HepG2 (cell line): Measurements from ENCODE around the gene IL17C. TPM values are rescaled to one million over a fixed set of nuclear protein-coding genes. Genes with fewer than 3 reads are reported as not detected.

Experiments used
- ATAC-seq: fragments of 200-7000 bp; cut with Tn5 transposase; 3 replicates; pipeline ENCODE4 v1.9.1; 2020; ENCODE audit warnings: mild to moderate bottlenecking, moderate library complexity
- BruUV-seq: library from RNA; stranded (reverse); fragments of 400-500 nt; replicated peaks from 2 replicates; lab custom pipeline; 2021; lab: Mats Ljungman, UMichigan
- CTCF ChIA-PET: fragments of 300-600 bp; formaldehyde crosslinking; extraction: SDS; loops from one replicate; lab custom pipeline; 2021; ENCODE audit warnings: low total read pairs, inconsistent platforms, low intra/inter-chr PET ratio; lab: Yijun Ruan, JAX
- POLR2A ChIA-PET: fragments of 350-600 bp; sonication (Branson Sonifier 250); formaldehyde crosslinking; loops from one replicate; lab custom pipeline; 2020; ENCODE audit warnings: antibody characterized with exemption, inconsistent platforms; lab: Yijun Ruan, JAX
- DNase-seq: peaks from one replicate; pipeline ENCODE4 v3.0.0-alpha.2; 2015; ENCODE audit warnings: low spot score
- FAIRE-seq: peaks from 3 replicates; lab custom pipeline; 2011; peaks lifted over from hg19 to GRCh38; lab: Jason Lieb, UNC
- H2AFZ ChIP-seq: one replicate; pipeline ENCODE4 v1.6.1; 2011; ENCODE audit warnings: low read length, inconsistent platforms
- H3K27ac ChIP-seq: fragments of 300-600 bp; 3 replicates; pipeline ENCODE4 v1.8.0; 2011; ENCODE audit warnings: mixed run types, mild to moderate bottlenecking, mixed read lengths, low read length, inconsistent platforms; ENCODE audit not compliant: insufficient read depth; ENCODE audit errors: extremely low read length
- H3K27me3 ChIP-seq, 2 experiments: fragments of 200-600 bp in 1 of 2; 2 replicates in 1 of 2; 3 replicates in 1 of 2; pipeline versions ENCODE4 v1.6.0 to v1.8.0; 2011; ENCODE audit warnings: low read length in 2 of 2, mild to moderate bottlenecking in 2 of 2, moderate library complexity in 2 of 2, inconsistent platforms in 1 of 2; ENCODE audit not compliant: insufficient read depth in 2 of 2, control insufficient read depth in 1 of 2
- H3K36me3 ChIP-seq, 2 experiments: fragments of 200-600 bp in 1 of 2; replicated peaks in 1 of 2; 2 replicates in 1 of 2; 3 replicates in 1 of 2; pipeline versions ENCODE4 v1.5.1 to v1.8.0; 2011; ENCODE audit warnings: low read length in 2 of 2, inconsistent platforms in 1 of 2; ENCODE audit not compliant: insufficient read depth in 2 of 2, control insufficient read depth in 1 of 2
- H3K4me1 ChIP-seq: 2 replicates; pipeline ENCODE4 v1.5.1; 2012; ENCODE audit warnings: low read length, inconsistent platforms; ENCODE audit not compliant: insufficient read depth
- H3K4me2 ChIP-seq: 2 replicates; pipeline ENCODE4 v1.6.0; 2011; ENCODE audit warnings: low read depth, low read length, inconsistent platforms
- H3K4me3 ChIP-seq, 3 experiments: fragments of 200-600 bp in 1 of 3; sonication (generic), shearing (Covaris generic) in 1 of 3; replicated peaks in 1 of 3; 2 replicates each; pipeline ENCODE4 v1.5.1; 2011 to 2016; ENCODE audit warnings: low read length in 3 of 3, inconsistent platforms in 2 of 3, low read depth in 2 of 3, mild to moderate bottlenecking in 2 of 3, control low read depth in 1 of 3, mixed read lengths in 1 of 3; ENCODE audit not compliant: insufficient read depth in 1 of 3
- H3K79me2 ChIP-seq: one replicate; pipeline ENCODE4 v1.6.1; 2011; ENCODE audit warnings: low read length, inconsistent platforms; ENCODE audit not compliant: insufficient read depth
- H3K9ac ChIP-seq: 2 replicates; pipeline ENCODE4 v1.6.0; 2011; ENCODE audit warnings: mild to moderate bottlenecking, low read depth, low read length, inconsistent platforms; ENCODE audit not compliant: insufficient read depth
- H3K9me3 ChIP-seq: 2 replicates; pipeline ENCODE4 v1.5.1; 2012; ENCODE audit warnings: mild to moderate bottlenecking, low read length
- H4K20me1 ChIP-seq: 2 replicates; pipeline ENCODE4 v1.6.0; 2011; ENCODE audit warnings: inconsistent platforms, mild to moderate bottlenecking, low read length, moderate library complexity; ENCODE audit not compliant: insufficient read depth
- BORCS8-MEF2B ChIP-seq: sonication (generic); formaldehyde crosslinking; IDR thresholded peaks from 2 replicates; pipeline ENCODE4 v1.8.0; 2022; ENCODE audit warnings: mild to moderate bottlenecking, missing genetic modification reagents
- DMTF1 ChIP-seq: sonication (generic); formaldehyde crosslinking; IDR thresholded peaks from 2 replicates; pipeline ENCODE4 v1.4.0; 2020; ENCODE audit warnings: mild to moderate bottlenecking, missing genetic modification reagents
- GMEB2 ChIP-seq: IDR thresholded peaks from 2 replicates; pipeline ENCODE4 v1.6.1; 2016; ENCODE audit warnings: missing biosample characterization, missing genetic modification reagents, low read depth
- MTA1 ChIP-seq: sonication (generic); formaldehyde crosslinking; IDR thresholded peaks from 2 replicates; pipeline ENCODE4 v1.4.0; 2020; ENCODE audit warnings: missing genetic modification reagents, mild to moderate bottlenecking, borderline replicate concordance
- RARA ChIP-seq: IDR thresholded peaks from 2 replicates; pipeline ENCODE4 v1.6.1; 2016; ENCODE audit warnings: missing genetic modification reagents, missing compliant biosample characterization
- RBM22 ChIP-seq: fragments of 200-400 bp; formaldehyde crosslinking; optimal IDR thresholded peaks from 2 replicates; pipeline ENCODE3; 2017; ENCODE audit warnings: mild to moderate bottlenecking, low read length, moderate library complexity
- SMC3 ChIP-seq: IDR thresholded peaks from 2 replicates; pipeline ENCODE4 v1.6.1; 2011; ENCODE audit warnings: low read length, improper control_type of control experiment
- SP2 ChIP-seq: sonication (generic); formaldehyde crosslinking; IDR thresholded peaks from 2 replicates; pipeline ENCODE4 v1.5.1; 2020; ENCODE audit warnings: mild to moderate bottlenecking, missing genetic modification reagents
- ZBTB38 ChIP-seq: sonication (generic); formaldehyde crosslinking; IDR thresholded peaks from 2 replicates; pipeline ENCODE4 v1.5.1; 2020; ENCODE audit warnings: mild to moderate bottlenecking, missing genetic modification reagents
- ZFAT ChIP-seq: sonication (generic); formaldehyde crosslinking; conservative IDR thresholded peaks from 2 replicates; pipeline ENCODE4 v1.8.1; 2023; ENCODE audit warnings: missing genetic modification reagents, inconsistent platforms
- ZNF232 ChIP-seq: sonication (generic); formaldehyde crosslinking; IDR thresholded peaks from 2 replicates; pipeline ENCODE4 v1.4.0; 2020; ENCODE audit warnings: missing genetic modification reagents, borderline replicate concordance
- ZNF503 ChIP-seq: sonication (generic); formaldehyde crosslinking; IDR thresholded peaks from 2 replicates; pipeline ENCODE4 v1.4.0; 2020; ENCODE audit warnings: missing genetic modification reagents
- ZNF780A ChIP-seq: sonication (generic); formaldehyde crosslinking; IDR thresholded peaks from 2 replicates; pipeline ENCODE4 v1.8.0; 2022; ENCODE audit warnings: mild to moderate bottlenecking, missing genetic modification reagents, moderate library complexity
- WGBS: methylation state at CpG from one replicate; pipeline ENCODE4 v1.1.6; 2017; ENCODE audit warnings: low lambda C conversion rate; 5-methylcytosine and 5-hydroxymethylcytosine counted together
- in situ Hi-C: cut with HindIII; loops from 2 replicates; pipeline ENCODE4 v1.10.0; 2017; ENCODE audit warnings: low pct_unique_long_range_greater_than_20kb; ENCODE audit not compliant: extremely low pct_ligation_motif_present
- intact Hi-C: fragments of 100-400 bp; cut with micrococcal nuclease; formaldehyde crosslinking; loops from one replicate; pipeline ENCODE4 v1.10.0; 2022; ENCODE audit not compliant: unreplicated experiment
- polyA plus RNA-seq, 8 experiments: library from polyadenylated mRNA; depleted of rRNA in 3 of 8; stranded (reverse) in 7 of 8; unstranded in 1 of 8; fragments of >200 nt; fragmentation: Illumina TruSeq in 4 of 8; extraction: Trizol in 4 of 8; gene quantifications; 2 replicates each; pipeline versions ENCODE4 v1.2.1 to v1.2.3, GENCODE V29; 2011 to 2016; ENCODE audit warnings: low read depth in 4 of 8, missing spikeins in 1 of 8, mixed read lengths in 1 of 8; ENCODE audit not compliant: insufficient read depth in 1 of 8
- total RNA-seq, 5 experiments: library from RNA; depleted of rRNA; stranded (reverse); fragments of >200 nt; fragmentation: Illumina TruSeq; extraction: Trizol; gene quantifications; 2 replicates each; pipeline ENCODE4 v1.2.3, GENCODE V29; 2016; ENCODE audit warnings: low read depth in 1 of 5
- TF ChIP-seq, protein P1 (sequence below): sonication (generic); formaldehyde crosslinking; conservative IDR thresholded peaks from 2 replicates; pipeline ENCODE4 v1.8.0; 2022; ENCODE audit warnings: mild to moderate bottlenecking, moderate library complexity, missing genetic modification reagents
- TF ChIP-seq, protein P2 (sequence below): sonication (generic); formaldehyde crosslinking; IDR thresholded peaks from 2 replicates; pipeline ENCODE4 v1.4.0; 2020; ENCODE audit warnings: missing genetic modification reagents

Gene IL17C
- total and polyA plus RNA-seq, 2 of the 13 experiments (the other 11 are each of a cell fraction or from before 2014, with no cell fraction given), result not detected

DNA sequence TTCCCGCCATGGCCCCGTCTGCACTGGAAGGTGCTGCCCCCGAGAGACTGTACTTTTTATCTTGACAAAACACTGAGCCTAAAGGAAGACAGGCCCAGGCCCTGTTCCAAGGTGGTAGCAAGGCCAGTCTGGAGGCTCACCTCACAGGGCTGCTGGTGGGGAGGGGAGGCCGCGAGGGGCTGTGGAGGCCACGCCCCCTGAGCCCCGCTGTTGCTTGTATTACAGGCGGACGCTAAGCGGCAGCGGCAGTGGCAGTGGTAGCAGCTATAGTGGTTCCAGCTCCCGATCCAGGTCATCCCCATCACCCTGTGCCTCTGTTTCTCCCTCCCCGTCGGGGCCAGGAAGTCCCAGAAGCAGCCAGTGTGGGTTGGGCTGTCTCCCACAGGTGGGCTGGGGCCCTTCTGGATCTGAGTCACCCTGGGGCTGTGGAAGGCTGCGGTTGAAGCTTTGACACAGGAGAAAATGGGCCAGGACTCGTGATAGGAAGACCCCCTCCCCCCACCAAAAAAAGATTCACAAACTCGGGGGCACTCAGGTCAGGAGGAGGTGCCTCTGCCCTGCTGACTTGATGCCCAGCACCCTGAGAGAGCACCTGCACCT is 13.3 kb upstream of the IL17C start:
- WGBS, result 85% methylated on average over 8 of the region's 17 CpGs
- H3K9me3 ChIP-seq, result no peaks in the 10 kb centered on the region
- H4K20me1 ChIP-seq, result no peaks in the 10 kb centered on the region
- ChIA-PET CTCF (no interaction called here), POLR2A (interaction anchor here (1.6 kb wide), 1 partner anchor 25 kb away, joined by 6 read pairs; no protein-coding TSS in a partner anchor)
- TSS peak; percentile 36 for BruUV-seq
- FAIRE-seq, result no peak
- no peak overlapping the region for H3K9ac ChIP-seq
- H3K27me3 ChIP-seq, result no peaks in the 10 kb centered on the region
- no peak overlapping the region for H3K4me3 ChIP-seq
- ATAC-seq, result no peak
- in situ Hi-C loops, result no loop called here
- peaks cover 5% of the 10 kb centered on the region for H3K79me2 ChIP-seq
- no peak for DNase-seq
- H2AFZ ChIP-seq, result no peak overlapping the region
- H3K4me1 ChIP-seq, result peaks cover 3% of the 10 kb centered on the region
- intact Hi-C loops, result no loop called here
- no peak overlapping the region for H3K27ac ChIP-seq
- peaks cover 41 to 84% of the 10 kb centered on the region in 2 experiments for H3K36me3 ChIP-seq
- H3K4me2 ChIP-seq, result no peak overlapping the region
- TF ChIP-seq, protein P1, sequence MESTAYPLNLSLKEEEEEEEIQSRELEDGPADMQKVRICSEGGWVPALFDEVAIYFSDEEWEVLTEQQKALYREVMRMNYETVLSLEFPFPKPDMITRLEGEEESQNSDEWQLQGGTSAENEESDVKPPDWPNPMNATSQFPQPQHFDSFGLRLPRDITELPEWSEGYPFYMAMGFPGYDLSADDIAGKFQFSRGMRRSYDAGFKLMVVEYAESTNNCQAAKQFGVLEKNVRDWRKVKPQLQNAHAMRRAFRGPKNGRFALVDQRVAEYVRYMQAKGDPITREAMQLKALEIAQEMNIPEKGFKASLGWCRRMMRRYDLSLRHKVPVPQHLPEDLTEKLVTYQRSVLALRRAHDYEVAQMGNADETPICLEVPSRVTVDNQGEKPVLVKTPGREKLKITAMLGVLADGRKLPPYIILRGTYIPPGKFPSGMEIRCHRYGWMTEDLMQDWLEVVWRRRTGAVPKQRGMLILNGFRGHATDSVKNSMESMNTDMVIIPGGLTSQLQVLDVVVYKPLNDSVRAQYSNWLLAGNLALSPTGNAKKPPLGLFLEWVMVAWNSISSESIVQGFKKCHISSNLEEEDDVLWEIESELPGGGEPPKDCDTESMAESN (CRISPR knock-in tag), result no peak
- TF ChIP-seq DMTF1 (CRISPR knock-in tag), result no peak
- no peak for TF ChIP-seq ZNF780A
- TF ChIP-seq SMC3, result no peak
- no peak for TF ChIP-seq RARA (CRISPR knock-in tag)
- TF ChIP-seq GMEB2, result no peak
- TF ChIP-seq, protein P2, sequence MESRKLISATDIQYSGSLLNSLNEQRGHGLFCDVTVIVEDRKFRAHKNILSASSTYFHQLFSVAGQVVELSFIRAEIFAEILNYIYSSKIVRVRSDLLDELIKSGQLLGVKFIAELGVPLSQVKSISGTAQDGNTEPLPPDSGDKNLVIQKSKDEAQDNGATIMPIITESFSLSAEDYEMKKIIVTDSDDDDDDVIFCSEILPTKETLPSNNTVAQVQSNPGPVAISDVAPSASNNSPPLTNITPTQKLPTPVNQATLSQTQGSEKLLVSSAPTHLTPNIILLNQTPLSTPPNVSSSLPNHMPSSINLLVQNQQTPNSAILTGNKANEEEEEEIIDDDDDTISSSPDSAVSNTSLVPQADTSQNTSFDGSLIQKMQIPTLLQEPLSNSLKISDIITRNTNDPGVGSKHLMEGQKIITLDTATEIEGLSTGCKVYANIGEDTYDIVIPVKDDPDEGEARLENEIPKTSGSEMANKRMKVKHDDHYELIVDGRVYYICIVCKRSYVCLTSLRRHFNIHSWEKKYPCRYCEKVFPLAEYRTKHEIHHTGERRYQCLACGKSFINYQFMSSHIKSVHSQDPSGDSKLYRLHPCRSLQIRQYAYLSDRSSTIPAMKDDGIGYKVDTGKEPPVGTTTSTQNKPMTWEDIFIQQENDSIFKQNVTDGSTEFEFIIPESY (CRISPR knock-in tag), result peak; percentile 68; the same call in 1 of the 2 replicates
- TF ChIP-seq RBM22, result peak; percentile 34
- no peak for TF ChIP-seq MTA1 (CRISPR knock-in tag)
- no peak for TF ChIP-seq ZNF232 (CRISPR knock-in tag)
- TF ChIP-seq ZNF503, result no peak
- TF ChIP-seq SP2, result no peak
- peak; percentile 49; the same call in 1 of the 2 replicates for TF ChIP-seq ZBTB38 (CRISPR knock-in tag)
- no peak for TF ChIP-seq BORCS8-MEF2B (CRISPR knock-in tag)
- no peak for TF ChIP-seq ZFAT (CRISPR knock-in tag)
